Activated CD4-positive, alpha-beta T cell treated with anti-CD3 and anti-CD28 coated beads, Interleukin-2, amount 50 U/mL, for 4 hours (primary cell): ENCODE data around the gene DMKN.
"Not testable (repeated sequence)": the region's sequence is repeated elsewhere in the genome, so short reads cannot be mapped to it uniquely, and the experiment has no call there.

ENCODE experiments used
- DNase-seq, 2 experiments: peaks; one replicate each; pipeline ENCODE4 v3.0.0-alpha.2; 2020

Gene DMKN

GRCh38 chr19:35493971-35494370 is 19.5 kb downstream of the DMKN start:
- no peak for DNase-seq

- no peak for DNase-seq
Observed at GRCh38 chr19:35491836-35492360, 21.6 kb downstream of the DMKN start.

- DNase-seq = no peak
Observed at GRCh38 chr19:35490364-35490763, 23.1 kb downstream of the DMKN start, which contains the start of gene KRTDAP. KRTDAP (minus strand) TSS chr19:35490464; CDS start chr19:35490442, 22 bp downstream.

GRCh38 chr19:35488677-35489076 is 24.8 kb downstream of the DMKN start:
- no peak for DNase-seq

- no peak for DNase-seq
Observed at GRCh38 chr19:35487656-35488182, 25.7 kb downstream of the DMKN start.

GRCh38 chr19:35486268-35486708 is 27.2 kb downstream of the DMKN start:
- DNase-seq = no peak

DNA sequence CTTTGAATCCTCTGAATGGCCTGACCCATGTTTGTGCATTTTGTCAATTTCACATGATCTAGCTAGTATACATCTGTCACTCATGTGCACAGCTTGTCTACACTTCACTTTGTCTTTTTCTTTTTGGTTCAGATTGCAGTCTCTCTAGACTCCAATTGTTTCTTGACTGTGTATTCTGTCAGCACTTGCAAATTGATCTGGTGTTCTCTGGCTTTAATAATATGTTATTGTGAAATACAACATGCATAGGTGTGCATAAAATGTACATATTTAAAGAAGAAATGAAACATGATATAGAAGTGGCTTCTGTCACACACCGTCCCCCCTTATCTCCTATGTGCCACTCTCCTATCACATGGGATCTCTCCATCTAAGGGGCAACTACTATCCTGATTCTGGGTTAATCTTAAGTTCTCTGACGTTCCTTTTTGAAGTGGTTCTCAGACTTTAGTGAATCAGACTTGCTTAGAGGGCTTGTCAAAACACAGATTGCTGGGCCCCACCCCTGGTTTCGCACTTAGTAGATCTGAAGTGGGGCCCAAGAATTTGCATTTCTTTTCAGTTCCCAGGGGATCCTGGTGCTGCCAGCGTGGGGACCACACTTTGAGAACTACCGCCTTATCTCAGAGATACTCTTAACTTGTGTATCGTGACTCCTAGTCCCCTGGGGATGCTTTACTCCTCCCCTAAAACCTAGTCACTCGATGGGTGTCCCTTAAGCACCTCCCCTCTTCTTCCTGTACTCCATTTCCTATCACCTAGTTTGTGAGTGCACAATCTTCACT is 29.0 kb downstream of the DMKN start:
- DNase-seq = no peak

DNA sequence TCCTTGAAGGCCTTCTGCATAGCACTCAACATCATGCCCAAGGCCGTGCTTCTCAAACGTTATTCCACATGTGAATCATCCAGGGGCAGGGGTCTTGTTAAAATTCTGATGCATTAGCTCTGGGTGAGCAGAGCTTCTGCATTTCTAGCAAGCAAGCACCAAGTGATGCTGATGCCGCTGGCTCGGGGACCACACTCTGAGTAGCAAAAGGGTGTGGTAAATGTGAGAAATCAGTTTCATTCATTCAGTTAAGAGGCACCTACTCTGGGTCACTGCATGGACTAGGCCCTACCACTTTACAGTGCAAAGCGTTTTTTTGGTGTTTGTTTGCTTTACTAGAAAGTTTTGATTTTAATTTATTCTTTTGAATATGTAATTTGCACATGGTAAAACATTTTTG is 30.4 kb downstream of the DMKN start:
- DNase-seq = no peak

- no peak for DNase-seq
Observed at GRCh38 chr19:35478794-35479677, 34.4 kb downstream of the DMKN start.

DNA sequence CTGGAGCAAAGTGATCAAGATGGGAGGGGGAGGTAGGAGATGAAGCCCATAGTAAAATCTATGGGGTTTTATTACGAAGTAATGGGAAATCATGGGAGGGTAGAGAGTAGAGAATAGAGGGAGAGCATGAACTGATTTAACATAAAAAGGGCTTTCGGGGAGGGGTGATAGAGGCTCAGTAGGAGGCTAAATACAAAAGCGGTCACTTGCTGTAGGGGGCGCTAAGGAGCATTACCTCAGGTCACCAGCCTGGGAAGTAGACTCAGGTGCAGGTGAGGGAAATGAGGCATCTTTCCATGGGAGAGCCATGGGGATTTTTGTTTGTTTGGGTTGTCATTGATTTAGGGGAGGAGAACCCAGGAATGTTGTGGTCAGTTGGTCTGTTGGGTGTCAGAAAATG is 37.3 kb downstream of the DMKN start:
- no peak for DNase-seq

DNA sequence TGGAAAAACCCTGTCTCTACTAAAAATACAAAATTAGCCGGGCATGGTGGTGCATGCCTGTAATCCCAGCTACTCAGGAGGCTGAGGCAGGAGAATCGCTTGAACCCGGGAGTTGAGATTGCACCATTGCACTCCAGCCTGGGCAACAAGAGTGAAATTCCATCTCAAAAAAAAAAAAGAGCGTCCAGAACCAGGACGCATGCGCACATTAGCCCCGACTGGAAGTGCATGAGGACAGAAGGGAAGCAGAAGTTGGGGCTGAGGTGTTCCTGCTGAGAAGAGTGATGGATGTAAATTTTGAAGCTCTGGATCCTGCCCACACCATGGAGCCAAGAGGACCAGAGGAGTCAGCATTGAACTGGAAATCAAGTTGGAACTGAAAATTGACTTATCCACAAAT is 38.9 kb downstream of the DMKN start:
- not testable (repeated sequence) for DNase-seq

DNA sequence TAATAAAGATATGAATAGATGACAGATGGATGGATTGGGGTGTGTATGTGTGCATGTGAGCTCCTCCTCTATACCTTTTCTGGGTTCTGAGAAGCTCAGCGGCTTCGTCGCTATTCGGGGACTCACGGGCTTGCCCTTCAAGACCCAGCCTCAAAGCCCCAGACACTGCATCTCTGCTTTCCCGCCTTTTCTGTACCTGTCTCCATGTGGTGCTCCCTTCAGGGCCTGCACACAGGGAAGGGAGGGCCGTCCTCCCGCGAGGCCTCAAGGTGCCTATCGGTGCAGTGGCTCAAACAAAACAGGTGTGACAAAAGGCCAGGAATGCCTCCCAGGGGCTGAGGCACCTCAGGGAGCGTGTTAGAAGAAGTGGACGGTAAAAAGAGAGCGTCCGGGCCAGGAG is 39.3 kb downstream of the DMKN start:
- DNase-seq = no peak

- no peak for DNase-seq
Observed at GRCh38 chr19:35471946-35472345, 41.5 kb downstream of the DMKN start.

DNA sequence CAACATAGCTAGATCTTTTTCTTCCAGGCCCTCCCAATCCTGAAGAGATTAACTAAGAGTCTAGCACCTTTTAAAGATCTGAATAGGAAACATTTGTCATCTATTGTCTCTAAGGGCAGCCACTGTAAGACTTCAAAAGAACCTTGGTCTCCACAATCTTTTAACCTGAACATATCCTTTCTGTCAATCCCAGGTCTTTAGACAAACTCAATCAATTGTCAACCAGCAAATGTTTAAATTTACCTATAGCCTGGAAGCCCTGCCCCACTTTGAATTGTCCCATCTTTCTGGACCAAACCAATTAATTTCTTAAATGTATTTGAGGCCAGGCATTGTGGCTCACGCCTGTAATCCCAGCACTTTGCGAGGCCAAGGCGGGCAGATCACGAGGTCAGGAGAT is 42.4 kb downstream of the DMKN start:
- not testable (repeated sequence) for DNase-seq

DNA sequence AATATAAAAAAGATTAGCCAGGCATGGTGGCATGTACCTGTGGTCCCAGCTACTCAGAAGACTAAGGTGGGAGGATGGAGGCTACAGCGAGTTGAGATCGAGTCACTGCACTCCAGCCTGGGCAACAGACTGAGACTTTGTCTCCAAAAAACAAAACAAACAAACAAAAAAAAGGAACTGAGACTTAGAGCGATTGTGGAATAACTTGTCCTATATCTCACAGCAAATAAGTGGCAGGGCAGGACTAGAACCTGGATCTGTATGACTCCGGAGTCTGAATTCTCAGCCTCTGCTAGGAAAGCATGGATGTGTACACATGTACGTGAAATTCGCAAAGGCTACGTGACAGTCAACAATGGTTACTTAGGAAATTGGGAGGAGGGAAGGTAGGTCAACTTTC is 43.3 kb downstream of the DMKN start:
- DNase-seq = no peak

DNA sequence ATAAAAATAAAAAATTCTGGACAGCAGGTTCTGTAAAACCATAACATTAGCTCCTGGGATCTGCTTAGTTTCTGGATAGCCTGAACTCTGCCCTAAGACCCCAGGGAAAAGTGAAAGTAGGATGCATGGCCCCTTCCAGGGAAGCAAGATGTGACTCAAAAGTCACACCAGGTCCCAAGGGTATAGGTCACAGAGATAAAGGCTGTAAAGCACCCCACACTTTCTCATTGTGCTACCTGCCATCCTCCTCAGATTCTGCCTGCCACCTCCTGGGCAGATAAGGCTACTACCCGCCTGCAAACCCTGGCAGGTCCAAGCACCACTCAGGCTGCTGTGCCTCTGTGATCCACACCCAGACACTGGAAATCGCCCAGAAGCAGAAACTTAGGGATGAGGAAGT is 44.8 kb downstream of the DMKN start:
- peak; percentile 56 to 59 for DNase-seq

DNA sequence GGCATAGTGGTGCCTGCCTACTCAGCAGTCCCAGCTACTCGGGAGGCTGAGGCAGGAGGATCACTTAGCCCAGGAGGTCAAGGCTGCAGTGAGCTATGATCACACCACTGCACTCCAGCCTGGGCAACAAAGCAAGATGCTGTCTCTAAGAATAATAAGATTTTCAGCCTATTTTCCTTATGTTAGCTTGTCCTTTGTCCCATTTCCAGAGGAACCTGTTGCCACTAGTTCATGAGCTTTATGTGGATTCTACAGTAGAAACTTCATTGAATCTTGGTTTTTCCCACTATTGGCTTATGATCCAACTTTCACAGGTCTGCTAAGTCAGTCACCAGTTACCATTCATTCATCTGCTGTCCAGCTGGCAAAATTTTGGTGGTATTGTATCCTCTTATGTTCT is 47.2 kb downstream of the DMKN start:
- no peak for DNase-seq

DNA sequence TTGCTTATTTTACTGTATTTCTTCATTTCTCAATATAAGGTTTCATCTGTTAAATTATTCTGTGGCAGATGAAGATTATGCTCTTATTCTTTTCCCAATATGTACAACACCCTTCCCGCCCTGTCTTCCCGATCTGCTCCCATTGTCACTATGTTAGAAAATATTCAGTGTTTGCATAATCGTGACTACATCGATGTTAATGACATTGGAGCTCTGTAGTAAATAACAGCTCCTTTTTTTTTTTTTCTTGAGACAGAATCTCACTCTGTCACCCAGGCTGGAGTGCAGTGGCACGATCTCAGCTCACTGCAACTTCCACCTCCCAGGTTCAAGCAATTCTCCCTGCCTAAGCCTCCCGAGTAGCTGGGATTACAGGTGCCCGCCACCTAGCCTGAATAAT is 50.5 kb downstream of the DMKN start:
- not testable (repeated sequence) for DNase-seq

DNA sequence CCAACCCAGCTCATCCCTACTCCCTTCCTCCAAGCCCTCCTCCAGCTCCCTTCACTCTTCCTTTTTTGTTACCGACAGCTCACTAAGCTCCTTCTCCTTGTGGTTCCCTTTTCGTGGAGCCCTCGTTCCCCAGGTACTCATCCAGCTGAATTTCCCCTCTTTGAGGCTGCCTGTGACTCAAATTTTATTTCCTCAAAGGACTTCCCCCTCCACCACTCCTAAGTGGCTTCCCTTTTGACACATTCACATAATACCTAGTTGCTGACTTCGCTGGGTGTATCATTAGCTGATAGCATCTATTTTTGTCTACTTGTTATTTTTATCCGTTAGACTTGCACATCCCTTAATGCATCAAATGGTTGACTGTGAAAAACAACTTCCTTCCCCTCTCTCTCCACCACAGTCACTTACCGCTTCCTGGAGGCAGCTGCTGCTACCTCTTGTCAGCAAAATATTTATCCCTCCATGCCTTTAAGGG is 50.9 kb downstream of the DMKN start:
- DNase-seq = peak; percentile 14 to 18

- not testable (repeated sequence) for DNase-seq
Observed at GRCh38 chr19:35461788-35462187, 51.7 kb downstream of the DMKN start.

- no peak for DNase-seq
Observed at GRCh38 chr19:35461060-35461459, 52.4 kb downstream of the DMKN start.

- no peak for DNase-seq
Observed at GRCh38 chr19:35460608-35461007, 52.8 kb downstream of the DMKN start.

DNA sequence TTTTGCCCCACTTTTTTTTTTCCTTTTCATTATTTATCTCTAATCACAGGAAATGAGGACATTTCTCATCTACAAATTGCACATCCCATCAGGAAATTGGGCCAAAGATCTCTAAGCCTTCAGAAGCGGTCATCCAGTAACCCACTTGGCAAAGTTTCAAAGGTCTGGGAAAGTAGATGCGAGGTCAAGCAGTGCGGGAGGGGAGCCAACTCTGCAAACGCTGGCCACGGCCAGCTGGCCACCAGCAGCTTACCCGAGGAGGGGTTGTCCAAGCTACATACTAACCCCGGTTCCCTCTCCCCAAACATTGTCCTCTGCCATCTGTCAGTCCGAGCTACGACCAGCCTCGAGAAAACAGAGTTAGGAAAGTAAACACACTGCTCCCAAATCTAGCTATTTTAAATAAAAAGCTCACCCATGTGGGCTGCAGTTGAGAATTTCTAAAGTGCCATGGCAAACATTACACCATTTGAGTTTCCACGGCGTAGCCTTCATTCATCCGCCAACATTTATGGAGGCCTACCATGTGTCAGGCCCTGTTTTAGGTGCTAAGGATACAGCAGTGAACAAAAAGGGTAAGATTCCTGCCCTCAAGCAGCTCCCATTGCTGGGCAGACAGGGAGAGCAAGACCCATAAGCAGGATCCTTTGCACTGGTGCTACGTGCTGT is 53.9 kb downstream of the DMKN start:
- DNase-seq = no peak
